Ishikawa (cell line): ENCODE data around the gene HMMR.

Source experiments
- CEBPB ChIP-seq: IDR thresholded peaks from 2 replicates; pipeline ENCODE4 v1.6.1; 2012
- CREB1 ChIP-seq: IDR thresholded peaks from 2 replicates; pipeline ENCODE4 v1.6.1; 2012; ENCODE audit warnings: low read depth
- EGR1 ChIP-seq: IDR thresholded peaks from 2 replicates; pipeline ENCODE4 v1.6.1; 2012
- EP300 ChIP-seq: IDR thresholded peaks from 2 replicates; pipeline ENCODE4 v1.6.1; 2012; ENCODE audit warnings: borderline replicate concordance
- FOXM1 ChIP-seq: IDR thresholded peaks from 2 replicates; pipeline ENCODE4 v1.6.1; 2012; ENCODE audit warnings: low read depth, borderline replicate concordance
- MAX ChIP-seq: IDR thresholded peaks from 2 replicates; pipeline ENCODE4 v1.6.1; 2012
- NFIC ChIP-seq: IDR thresholded peaks from 2 replicates; pipeline ENCODE4 v1.6.1; 2012
- RAD21 ChIP-seq: IDR thresholded peaks from 2 replicates; pipeline ENCODE4 v1.6.1; 2012; ENCODE audit warnings: low read depth
- REST ChIP-seq: IDR thresholded peaks from 2 replicates; pipeline ENCODE4 v1.6.1; 2012; ENCODE audit warnings: low read depth, mild to moderate bottlenecking
- TAF1 ChIP-seq: IDR thresholded peaks from 2 replicates; pipeline ENCODE4 v1.6.1; 2012; ENCODE audit warnings: low read depth, mild to moderate bottlenecking
- TCF12 ChIP-seq: IDR thresholded peaks from 2 replicates; pipeline ENCODE4 v1.6.1; 2012; ENCODE audit warnings: low read depth
- TEAD4 ChIP-seq: IDR thresholded peaks from 2 replicates; pipeline ENCODE4 v1.6.1; 2012
- USF1 ChIP-seq: IDR thresholded peaks from 2 replicates; pipeline ENCODE4 v1.6.1; 2012
- YY1 ChIP-seq: IDR thresholded peaks from 2 replicates; pipeline ENCODE4 v1.6.1; 2012; ENCODE audit warnings: low read depth
- ZBTB7A ChIP-seq: IDR thresholded peaks from 2 replicates; pipeline ENCODE4 v1.6.1; 2012; ENCODE audit warnings: low read depth

HMMR gene

GRCh38 chr5:163456840-163457239, 3.6 kb upstream of the HMMR start:
- TF ChIP-seq EP300, result no peak
- no peak for TF ChIP-seq TAF1
- no peak for TF ChIP-seq CEBPB
- TF ChIP-seq YY1, result no peak
- no peak for TF ChIP-seq REST
- no peak for TF ChIP-seq ZBTB7A
- TF ChIP-seq MAX, result no peak
- no peak for TF ChIP-seq USF1
- no peak for TF ChIP-seq FOXM1

- TF ChIP-seq TEAD4 (no peak), MAX (no peak), EP300 (no peak), REST (no peak), RAD21 (no peak), FOXM1 (no peak), USF1 (no peak), ZBTB7A (no peak), EGR1 (no peak), TAF1 (no peak)
These were observed 1.6 kb upstream of the HMMR start for GRCh38 chr5:163458778-163459385.

- TF ChIP-seq USF1, result no peak
- TF ChIP-seq MAX, result no peak
- TF ChIP-seq CREB1, result no peak
- no peak for TF ChIP-seq TAF1
These were observed 992 bp upstream of the HMMR start for GRCh38 chr5:163459462-163459818.

- no peak for TF ChIP-seq FOXM1
- peak; percentile 80 for TF ChIP-seq MAX
- TF ChIP-seq YY1, result 0 out of 2 replicates have a peak, but pooled peaks have one; percentile 34
- 0 out of 2 replicates have a peak, but pooled peaks have one; percentile 2 for TF ChIP-seq ZBTB7A
- peak; percentile 80 for TF ChIP-seq TAF1
- TF ChIP-seq NFIC, result no peak
- TF ChIP-seq USF1, result no peak
- TF ChIP-seq CEBPB, result peak; percentile 54; the same call in 1 of the 2 replicates
- TF ChIP-seq EGR1, result no peak
- TF ChIP-seq RAD21, result no peak
- no peak for TF ChIP-seq REST
- no peak for TF ChIP-seq CREB1
- no peak; the same call in 1 of the 2 replicates for TF ChIP-seq TCF12
- TF ChIP-seq TEAD4, result 0 out of 2 replicates have a peak, but pooled peaks have one; percentile 47
- no peak for TF ChIP-seq EP300
These were observed 442 bp upstream of the HMMR start, which contains the start of gene NUDCD2 for GRCh38 chr5:163459819-163460561. TSS of gene NUDCD2 (minus strand) at chr5:163460102. CDS start at chr5:163460050, 52 bp downstream.
